Measurements from ENCODE around the gene SAMD4A. TPM values are rescaled to one million over a fixed set of nuclear protein-coding genes. Genes with fewer than 3 reads are reported as not detected.

SAMD4A gene
- total RNA-seq, 1 donor from 2014 or later = 14.4 TPM

- TF ChIP-seq, protein P1, sequence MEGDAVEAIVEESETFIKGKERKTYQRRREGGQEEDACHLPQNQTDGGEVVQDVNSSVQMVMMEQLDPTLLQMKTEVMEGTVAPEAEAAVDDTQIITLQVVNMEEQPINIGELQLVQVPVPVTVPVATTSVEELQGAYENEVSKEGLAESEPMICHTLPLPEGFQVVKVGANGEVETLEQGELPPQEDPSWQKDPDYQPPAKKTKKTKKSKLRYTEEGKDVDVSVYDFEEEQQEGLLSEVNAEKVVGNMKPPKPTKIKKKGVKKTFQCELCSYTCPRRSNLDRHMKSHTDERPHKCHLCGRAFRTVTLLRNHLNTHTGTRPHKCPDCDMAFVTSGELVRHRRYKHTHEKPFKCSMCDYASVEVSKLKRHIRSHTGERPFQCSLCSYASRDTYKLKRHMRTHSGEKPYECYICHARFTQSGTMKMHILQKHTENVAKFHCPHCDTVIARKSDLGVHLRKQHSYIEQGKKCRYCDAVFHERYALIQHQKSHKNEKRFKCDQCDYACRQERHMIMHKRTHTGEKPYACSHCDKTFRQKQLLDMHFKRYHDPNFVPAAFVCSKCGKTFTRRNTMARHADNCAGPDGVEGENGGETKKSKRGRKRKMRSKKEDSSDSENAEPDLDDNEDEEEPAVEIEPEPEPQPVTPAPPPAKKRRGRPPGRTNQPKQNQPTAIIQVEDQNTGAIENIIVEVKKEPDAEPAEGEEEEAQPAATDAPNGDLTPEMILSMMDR (conservative IDR thresholded peaks at IDR 0.05) = no peak
- DNase-seq (ENCODE audit: extremely low spot score, unreplicated experiment) = no peak
- H3K27ac Mint-ChIP-seq = no peak overlapping the region
These were observed 33.8 kb upstream of the SAMD4A start for GRCh38 chr14:54533100-54533499.

GRCh38 chr14:54535126-54535525, 31.8 kb upstream of the SAMD4A start:
- Mint-ChIP-seq H3K36me3 (peaks cover 11% of the 10 kb centered on the region), H3K9me3 (no peaks in the 10 kb centered on the region), H3K4me3 (no peak overlapping the region), H3K27me3 (no peaks in the 10 kb centered on the region), H3K4me1 (ENCODE audit: unreplicated experiment) (no peaks in the 10 kb centered on the region), H3K27ac (no peak overlapping the region)
- TF ChIP-seq, protein P1 (conservative IDR thresholded peaks at IDR 0.05) = no peak
- DNase-seq (ENCODE audit: extremely low spot score, unreplicated experiment) = no peak

More at GRCh38 chr14:54533100-54533499, 33.8 kb upstream of the SAMD4A start:
- no peaks in the 10 kb centered on the region for H3K27me3 Mint-ChIP-seq
- H3K4me3 Mint-ChIP-seq = no peak overlapping the region
- peaks cover 11% of the 10 kb centered on the region for H3K36me3 Mint-ChIP-seq
- no peaks in the 10 kb centered on the region for H3K4me1 Mint-ChIP-seq (ENCODE audit: unreplicated experiment)
- no peaks in the 10 kb centered on the region for H3K9me3 Mint-ChIP-seq

- no peak for DNase-seq (ENCODE audit: extremely low spot score, unreplicated experiment)
- H3K4me1 Mint-ChIP-seq (ENCODE audit: unreplicated experiment) = no peaks in the 10 kb centered on the region
- TF ChIP-seq, protein P1 (conservative IDR thresholded peaks at IDR 0.05) = no peak
- H3K9me3 Mint-ChIP-seq = no peaks in the 10 kb centered on the region
- no peak overlapping the region for H3K27ac Mint-ChIP-seq
- no peak overlapping the region for H3K4me3 Mint-ChIP-seq
- H3K36me3 Mint-ChIP-seq = peaks cover 11% of the 10 kb centered on the region
- no peaks in the 10 kb centered on the region for H3K27me3 Mint-ChIP-seq
These were observed 31.3 kb upstream of the SAMD4A start for GRCh38 chr14:54535646-54536045.

- Mint-ChIP-seq H3K27ac (no peak overlapping the region), H3K4me1 (ENCODE audit: unreplicated experiment) (no peaks in the 10 kb centered on the region), H3K9me3 (no peaks in the 10 kb centered on the region), H3K4me3 (no peak overlapping the region), H3K36me3 (peaks cover 11% of the 10 kb centered on the region), H3K27me3 (no peaks in the 10 kb centered on the region)
- TF ChIP-seq, protein P1 (conservative IDR thresholded peaks at IDR 0.05) = no peak
- no peak for DNase-seq (ENCODE audit: extremely low spot score, unreplicated experiment)
These were observed 29.3 kb upstream of the SAMD4A start for GRCh38 chr14:54537651-54538050.

GRCh38 chr14:54538055-54538454, 28.9 kb upstream of the SAMD4A start:
- no peak overlapping the region for H3K27ac Mint-ChIP-seq
- H3K27me3 Mint-ChIP-seq = no peaks in the 10 kb centered on the region
- DNase-seq (ENCODE audit: extremely low spot score, unreplicated experiment) = no peak
- no peak overlapping the region for H3K4me3 Mint-ChIP-seq
- H3K4me1 Mint-ChIP-seq (ENCODE audit: unreplicated experiment) = no peaks in the 10 kb centered on the region
- TF ChIP-seq, protein P1 (conservative IDR thresholded peaks at IDR 0.05) = no peak
- H3K36me3 Mint-ChIP-seq = peaks cover 11% of the 10 kb centered on the region
- no peaks in the 10 kb centered on the region for H3K9me3 Mint-ChIP-seq

GRCh38 chr14:54547583-54547982, 19.3 kb upstream of the SAMD4A start:
- no peak for DNase-seq (ENCODE audit: extremely low spot score, unreplicated experiment)
- TF ChIP-seq, protein P1 (conservative IDR thresholded peaks at IDR 0.05) = no peak
- H3K36me3 Mint-ChIP-seq = no peaks in the 10 kb centered on the region
- no peaks in the 10 kb centered on the region for H3K4me1 Mint-ChIP-seq (ENCODE audit: unreplicated experiment)
- no peak overlapping the region for H3K4me3 Mint-ChIP-seq
- peaks cover 5% of the 10 kb centered on the region for H3K27me3 Mint-ChIP-seq
- H3K9me3 Mint-ChIP-seq = no peaks in the 10 kb centered on the region
- no peak overlapping the region for H3K27ac Mint-ChIP-seq
